Measurements from ENCODE around the gene GPC6.

GPC6 gene

DNA sequence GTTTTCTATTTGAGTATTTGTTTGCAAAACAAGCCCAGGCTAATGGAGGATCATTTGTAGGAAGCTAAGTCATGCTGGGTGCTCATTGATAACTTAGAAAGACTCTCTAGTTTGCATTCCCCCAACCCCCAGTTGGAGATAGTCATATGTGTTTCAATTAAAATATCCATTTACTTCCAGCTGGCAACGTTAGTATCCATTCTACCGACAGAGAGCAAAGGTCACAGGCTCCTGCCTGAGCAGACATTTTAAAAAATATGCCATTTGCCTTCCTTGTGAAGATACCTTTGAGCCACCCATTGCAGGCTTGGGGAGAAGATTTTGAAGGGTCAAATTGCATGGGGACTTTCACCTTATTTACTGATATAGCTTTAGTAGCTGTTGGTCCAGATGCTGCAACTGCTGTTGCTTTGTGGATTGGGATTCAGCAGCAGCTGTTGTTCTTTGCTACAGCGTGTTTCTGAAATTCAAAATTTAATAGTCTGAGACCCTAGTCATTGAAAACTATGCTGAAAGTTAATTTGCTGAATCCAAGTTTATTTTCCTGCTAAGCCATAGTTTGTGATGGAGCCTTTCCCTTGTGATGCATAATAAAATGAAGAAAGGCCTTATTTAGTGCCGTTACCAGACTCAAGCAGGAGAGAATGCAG lies 335.1 kb downstream of the GPC6 start:
- no peak for DNase-seq

DNA sequence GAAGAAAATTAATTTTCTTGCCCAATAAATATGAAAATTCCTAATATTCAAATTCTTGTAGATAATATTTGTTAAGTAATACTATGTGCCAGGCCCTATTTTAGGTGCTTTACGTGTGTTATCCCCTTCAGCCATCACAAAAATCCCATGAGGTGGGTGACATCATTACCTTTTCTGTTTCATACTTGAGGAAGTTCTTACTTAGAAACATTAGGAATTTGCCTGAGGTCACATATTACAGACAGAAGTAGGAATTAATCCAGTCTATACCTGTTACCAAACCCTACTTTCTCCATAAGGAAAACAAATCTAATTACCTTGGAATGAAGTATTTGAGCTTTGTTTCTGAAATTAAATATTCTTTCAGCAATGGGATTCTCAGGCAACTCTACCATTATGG lies 336.1 kb downstream of the GPC6 start:
- no peak for DNase-seq

DNA sequence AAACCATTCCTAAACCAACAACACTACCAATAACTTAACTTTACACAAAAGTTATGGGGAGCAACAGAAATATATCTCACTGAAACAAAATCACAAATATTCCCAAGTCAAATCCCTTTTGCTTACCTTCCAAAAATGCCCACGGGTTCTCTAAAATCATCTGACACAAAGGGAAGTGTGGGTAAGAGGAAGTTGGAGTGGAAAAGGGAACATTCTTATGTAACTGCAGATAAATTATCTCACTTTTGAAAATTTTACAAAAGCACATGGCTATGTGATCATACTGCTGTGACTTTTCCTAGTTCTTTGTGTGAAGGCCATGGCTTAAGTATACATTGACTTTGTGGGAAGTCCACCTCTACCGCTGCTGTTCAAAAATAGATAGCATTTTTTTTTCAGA lies 350.5 kb downstream of the GPC6 start:
- DNase-seq = no peak

- DNase-seq = no peak
These were observed 363.2 kb downstream of the GPC6 start for GRCh38 chr13:93589788-93590187.

- DNase-seq = no peak
These were observed 376.4 kb downstream of the GPC6 start for GRCh38 chr13:93603043-93603442.

- no peak for DNase-seq
These were observed 388.2 kb downstream of the GPC6 start for GRCh38 chr13:93614776-93615175.

- DNase-seq = no peak
These were observed 393.7 kb downstream of the GPC6 start for GRCh38 chr13:93620181-93620765.

- no peak for DNase-seq
These were observed 394.4 kb downstream of the GPC6 start for GRCh38 chr13:93621051-93621450.

GRCh38 chr13:93621966-93622365 lies 395.4 kb downstream of the GPC6 start:
- DNase-seq = no peak

GRCh38 chr13:93624311-93624777 lies 397.7 kb downstream of the GPC6 start:
- no peak for DNase-seq

DNA sequence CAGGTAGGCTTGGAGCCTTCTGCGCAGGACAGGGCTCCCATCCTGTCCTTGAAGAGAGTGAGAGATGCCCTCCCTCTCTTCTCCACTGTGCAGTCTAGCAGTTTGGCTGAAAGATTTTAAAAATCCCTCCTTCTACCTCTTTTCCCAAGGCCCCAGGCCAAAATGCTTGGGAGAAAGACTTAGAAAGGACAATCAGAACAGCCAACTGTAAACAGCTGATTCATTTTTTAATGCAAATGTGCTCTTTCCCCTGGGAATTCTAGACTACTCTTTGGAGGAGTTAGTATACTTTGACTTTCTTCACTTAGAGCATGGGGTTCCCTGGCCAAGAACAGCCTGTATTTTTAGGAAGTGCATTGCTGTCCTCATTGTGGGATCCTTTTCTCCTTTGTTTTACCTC lies 398.9 kb downstream of the GPC6 start:
- DNase-seq = no peak

GRCh38 chr13:93628136-93628797 lies 401.7 kb downstream of the GPC6 start:
- no peak for DNase-seq

- no peak for DNase-seq
These were observed 409.0 kb downstream of the GPC6 start for GRCh38 chr13:93635616-93636032.

DNA sequence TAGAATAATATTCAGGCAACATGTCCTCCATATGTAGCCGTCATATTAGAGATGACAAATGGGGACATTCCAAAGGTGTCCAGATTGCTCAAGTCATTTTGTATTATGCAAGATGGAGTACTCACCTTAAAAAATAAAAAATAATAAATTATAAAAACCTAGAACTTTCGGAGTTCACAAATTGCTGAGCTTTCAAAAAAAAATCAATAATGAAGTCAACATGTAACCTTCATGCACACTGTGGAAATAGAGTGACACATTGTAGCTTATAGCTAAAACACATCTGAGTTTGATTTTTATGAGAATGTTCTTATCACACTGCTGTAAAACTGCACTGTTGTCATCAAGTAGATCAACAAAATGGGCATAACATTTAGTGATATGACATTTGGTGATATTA lies 411.2 kb downstream of the GPC6 start:
- DNase-seq = no peak

GRCh38 chr13:93640452-93640851 lies 413.8 kb downstream of the GPC6 start:
- DNase-seq = no peak

- no peak for DNase-seq
These were observed 419.6 kb downstream of the GPC6 start for GRCh38 chr13:93646245-93646644.

- no peak for DNase-seq
These were observed 422.9 kb downstream of the GPC6 start for GRCh38 chr13:93649496-93649895.

- no peak for DNase-seq
These were observed 427.2 kb downstream of the GPC6 start for GRCh38 chr13:93653776-93654175.

GRCh38 chr13:93655154-93655553 lies 428.5 kb downstream of the GPC6 start:
- no peak for DNase-seq

GRCh38 chr13:93660391-93661063 lies 433.9 kb downstream of the GPC6 start:
- no peak for DNase-seq

DNA sequence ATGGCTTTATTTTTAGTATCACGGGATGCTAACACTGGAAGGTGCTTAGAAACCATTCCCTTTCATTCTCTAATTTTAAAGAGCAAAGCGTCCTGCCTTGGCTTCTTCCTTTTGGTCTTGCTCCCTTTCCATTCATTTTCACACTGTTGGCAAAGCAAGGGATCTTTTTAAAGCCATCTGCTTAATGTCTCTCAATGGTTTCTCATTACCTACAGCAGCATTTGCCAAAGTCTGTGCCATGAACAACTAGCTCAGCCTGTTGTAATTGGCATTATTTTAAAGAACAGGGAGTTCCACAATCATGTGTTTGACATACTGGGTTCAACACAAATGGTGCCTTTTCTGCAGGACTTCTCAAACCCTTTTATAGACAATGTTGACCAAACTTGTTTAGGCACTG lies 444.3 kb downstream of the GPC6 start:
- no peak for DNase-seq

DNA sequence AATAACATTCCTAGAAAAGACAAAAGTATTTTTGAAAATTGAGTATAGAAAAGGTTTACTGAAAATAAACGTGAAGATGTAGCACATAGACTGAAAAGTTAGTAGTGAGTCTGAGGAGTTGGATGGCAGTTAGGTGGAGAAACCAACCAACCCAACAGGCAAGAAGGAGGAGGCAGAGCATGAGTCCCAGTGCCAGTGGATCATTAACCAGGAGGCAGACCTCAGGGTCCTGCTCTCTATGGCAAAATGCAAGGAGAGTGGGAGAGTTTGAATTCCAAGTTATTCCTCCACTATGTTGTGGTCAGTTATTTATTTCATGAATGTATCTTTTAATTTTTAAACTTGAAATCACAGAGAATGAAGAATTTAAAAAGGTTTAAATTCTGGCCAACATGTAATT lies 446.4 kb downstream of the GPC6 start:
- DNase-seq = no peak

Data from amygdala (tissue), 56 donors.